HUES6 (cell line): ENCODE data around the gene TENM4.

Experiments
- H3K27ac ChIP-seq: 2 replicates; pipeline ENCODE4 v1.7.0; 2013; ENCODE audit warnings: low read depth, mild to moderate bottlenecking, low read length, inconsistent platforms
- H3K27me3 ChIP-seq: 2 replicates; pipeline ENCODE4 v1.6.1; 2013; ENCODE audit warnings: low read length; ENCODE audit not compliant: control insufficient read depth, insufficient read depth
- H3K36me3 ChIP-seq: 2 replicates; pipeline ENCODE4 v1.6.1; 2013; ENCODE audit warnings: low read length; ENCODE audit not compliant: control insufficient read depth, insufficient read depth
- H3K4me1 ChIP-seq: 2 replicates; pipeline ENCODE4 v1.6.1; 2013; ENCODE audit warnings: low read length; ENCODE audit not compliant: control insufficient read depth, insufficient read depth
- H3K4me3 ChIP-seq: 2 replicates; pipeline ENCODE4 v1.5.1; 2013; ENCODE audit warnings: low read depth, low read length
- H3K9ac ChIP-seq: one replicate; pipeline ENCODE4 v1.6.1; 2013; ENCODE audit warnings: mild to moderate bottlenecking, low read length
- H3K9me3 ChIP-seq: 2 replicates; pipeline ENCODE4 v1.6.1; 2013; ENCODE audit warnings: low read depth, low read length; ENCODE audit not compliant: control insufficient read depth, insufficient read depth

TENM4 gene

GRCh38 chr11:78809931-78810541, 630.8 kb downstream of the TENM4 start:
- Histone ChIP-seq H3K9me3 (no peaks in the 10 kb centered on the region), H3K4me1 (peaks cover 16% of the 10 kb centered on the region), H3K36me3 (no peaks in the 10 kb centered on the region), H3K27ac (no peak overlapping the region), H3K9ac (no peak overlapping the region), H3K27me3 (no peaks in the 10 kb centered on the region), H3K4me3 (no peak overlapping the region)

- peaks cover 16% of the 10 kb centered on the region for H3K4me1 ChIP-seq
- no peak overlapping the region for H3K9ac ChIP-seq
- no peaks in the 10 kb centered on the region for H3K27me3 ChIP-seq
- no peak overlapping the region for H3K27ac ChIP-seq
- no peak overlapping the region for H3K4me3 ChIP-seq
- no peaks in the 10 kb centered on the region for H3K36me3 ChIP-seq
- H3K9me3 ChIP-seq: no peaks in the 10 kb centered on the region
Observed at GRCh38 chr11:78808923-78809322, 631.9 kb downstream of the TENM4 start.

- H3K27me3 ChIP-seq: no peaks in the 10 kb centered on the region
- H3K9me3 ChIP-seq: no peaks in the 10 kb centered on the region
- H3K9ac ChIP-seq: no peak overlapping the region
- no peaks in the 10 kb centered on the region for H3K36me3 ChIP-seq
- H3K4me1 ChIP-seq: peaks cover 9% of the 10 kb centered on the region
- H3K4me3 ChIP-seq: no peak overlapping the region
- H3K27ac ChIP-seq: no peak overlapping the region
Observed at GRCh38 chr11:78807351-78807750, 633.5 kb downstream of the TENM4 start.

DNA sequence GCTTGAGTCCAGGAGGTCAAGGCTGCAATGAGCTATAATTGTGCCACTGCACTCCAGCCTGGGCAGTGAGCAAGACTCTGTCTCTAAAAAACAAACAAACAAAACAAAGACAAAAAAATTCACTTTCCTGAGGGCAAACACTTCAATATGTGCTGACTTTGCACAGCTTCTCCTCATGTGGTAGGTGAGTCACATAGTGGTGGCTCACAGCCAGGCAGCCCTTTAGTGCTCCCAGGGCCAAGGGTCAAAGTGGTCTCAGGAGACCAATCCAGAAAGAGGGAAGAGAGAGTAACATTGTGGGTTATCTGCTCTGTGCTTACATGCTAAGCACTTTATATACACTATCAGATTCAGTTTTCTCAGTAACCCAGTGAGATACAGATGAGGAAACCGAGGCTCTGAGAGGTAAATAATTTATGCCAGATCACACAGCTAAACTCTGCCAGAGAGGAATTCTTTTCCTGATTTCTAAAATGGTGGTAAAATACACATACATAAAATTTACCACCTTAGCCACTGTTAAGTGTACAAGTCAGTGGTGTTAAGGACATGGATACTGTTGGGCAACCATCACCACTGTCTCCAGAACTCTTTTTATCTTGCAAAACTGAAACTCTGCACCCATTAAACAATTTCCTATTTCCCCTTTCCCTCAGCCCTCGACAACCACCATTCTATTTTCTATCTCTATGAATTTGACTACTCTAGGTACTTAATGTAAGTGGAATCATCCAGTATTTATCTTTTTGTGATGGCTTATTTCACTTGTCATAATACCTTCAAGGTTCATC, 634.4 kb downstream of the TENM4 start:
- Histone ChIP-seq H3K27me3 (no peaks in the 10 kb centered on the region), H3K9me3 (no peaks in the 10 kb centered on the region), H3K36me3 (no peaks in the 10 kb centered on the region), H3K4me1 (peaks cover 13% of the 10 kb centered on the region), H3K4me3 (no peak overlapping the region), H3K9ac (no peak overlapping the region), H3K27ac (no peak overlapping the region)

DNA sequence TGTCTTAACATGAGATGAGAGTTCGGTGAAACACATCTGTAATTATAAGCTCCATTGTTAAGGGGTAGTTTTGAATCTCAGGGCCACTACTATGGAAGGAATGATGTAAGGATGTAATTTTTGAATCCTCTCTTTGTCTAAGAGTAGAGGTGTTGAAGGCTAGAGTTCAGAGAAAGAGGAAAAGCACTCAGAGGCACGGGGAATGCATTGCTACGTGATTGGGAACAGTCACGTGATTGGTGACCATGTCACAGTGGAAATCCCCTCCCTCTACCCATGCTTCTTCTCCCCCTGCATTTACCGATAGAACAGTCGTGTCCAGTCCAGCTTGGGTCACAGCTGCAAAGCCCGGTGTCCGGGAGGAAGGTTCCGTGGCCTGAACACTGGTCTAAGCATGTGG, 635.8 kb downstream of the TENM4 start:
- Histone ChIP-seq H3K4me1 (peaks cover 27% of the 10 kb centered on the region), H3K36me3 (no peaks in the 10 kb centered on the region), H3K27ac (no peak overlapping the region), H3K4me3 (no peak overlapping the region), H3K9ac (no peak overlapping the region), H3K9me3 (no peaks in the 10 kb centered on the region), H3K27me3 (no peaks in the 10 kb centered on the region)

- Histone ChIP-seq H3K9me3 (no peaks in the 10 kb centered on the region), H3K27me3 (no peaks in the 10 kb centered on the region), H3K9ac (no peak overlapping the region), H3K36me3 (no peaks in the 10 kb centered on the region), H3K4me3 (no peak overlapping the region), H3K27ac (no peak overlapping the region), H3K4me1 (peaks cover 28% of the 10 kb centered on the region)
Observed at GRCh38 chr11:78803995-78804394, 636.8 kb downstream of the TENM4 start.

GRCh38 chr11:78802058-78802761, 638.6 kb downstream of the TENM4 start:
- Histone ChIP-seq H3K4me1 (peaks cover 31% of the 10 kb centered on the region), H3K27ac (no peak overlapping the region), H3K27me3 (no peaks in the 10 kb centered on the region), H3K4me3 (no peak overlapping the region), H3K9me3 (no peaks in the 10 kb centered on the region), H3K36me3 (no peaks in the 10 kb centered on the region), H3K9ac (no peak overlapping the region)

GRCh38 chr11:78801161-78801884, 639.5 kb downstream of the TENM4 start:
- Histone ChIP-seq H3K27ac (no peak overlapping the region), H3K27me3 (no peaks in the 10 kb centered on the region), H3K4me3 (no peak overlapping the region), H3K9ac (no peak overlapping the region), H3K4me1 (peaks cover 31% of the 10 kb centered on the region), H3K9me3 (no peaks in the 10 kb centered on the region), H3K36me3 (no peaks in the 10 kb centered on the region)

- H3K4me1 ChIP-seq: peaks cover 31% of the 10 kb centered on the region
- H3K27ac ChIP-seq: no peak overlapping the region
- H3K27me3 ChIP-seq: no peaks in the 10 kb centered on the region
- H3K9ac ChIP-seq: no peak overlapping the region
- no peak overlapping the region for H3K4me3 ChIP-seq
- no peaks in the 10 kb centered on the region for H3K36me3 ChIP-seq
- no peaks in the 10 kb centered on the region for H3K9me3 ChIP-seq
Observed at GRCh38 chr11:78800756-78801155, 640.1 kb downstream of the TENM4 start.

DNA sequence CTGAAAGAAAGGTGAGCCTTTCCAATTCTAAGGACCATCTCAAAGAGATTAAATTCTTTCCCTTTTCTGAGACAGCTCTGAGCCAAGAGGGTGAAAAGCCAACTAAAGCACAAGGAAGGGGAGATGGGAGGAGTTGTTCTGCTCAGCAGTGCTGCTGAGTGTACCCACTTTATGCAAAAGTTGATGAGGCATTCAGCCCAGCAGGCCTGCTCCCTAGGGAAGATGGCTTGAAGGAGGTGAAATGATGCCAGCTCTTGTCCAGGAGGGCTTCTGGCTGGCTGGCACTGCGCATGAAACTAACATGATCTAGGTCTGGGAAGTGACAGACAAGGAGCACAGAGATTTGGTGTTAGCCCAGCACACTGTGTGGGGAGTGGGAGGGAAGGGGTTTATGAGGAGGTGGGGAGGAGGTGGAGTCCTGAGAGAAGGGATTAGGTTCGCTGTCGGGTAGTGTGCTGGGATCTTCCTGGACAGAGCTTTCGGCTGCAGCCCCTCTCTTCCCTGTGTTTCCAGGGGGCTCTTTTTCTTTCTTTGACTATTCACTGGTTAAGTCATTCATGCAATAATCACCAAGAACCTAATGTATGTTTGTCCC, 640.6 kb downstream of the TENM4 start:
- Histone ChIP-seq H3K9me3 (no peaks in the 10 kb centered on the region), H3K27ac (no peak overlapping the region), H3K27me3 (no peaks in the 10 kb centered on the region), H3K9ac (no peak overlapping the region), H3K36me3 (no peaks in the 10 kb centered on the region), H3K4me1 (peaks cover 31% of the 10 kb centered on the region), H3K4me3 (no peak overlapping the region)
